ENCODE measurements around the gene DLG1. TPM values are rescaled to one million over a fixed set of nuclear protein-coding genes. Genes with fewer than 3 reads are reported as not detected.
"Not testable (repeated sequence)": the region's sequence is repeated elsewhere in the genome, so short reads cannot be mapped to it uniquely, and the experiment has no call there.

Gene DLG1
- total and polyA plus RNA-seq, 4 donors: 47.8 to 130 (median 67.9) TPM

- no peaks in the 10 kb centered on the region for H3K4me1 ChIP-seq (ENCODE audit: control insufficient read depth, insufficient read depth, low read length)
- no peaks in the 10 kb centered on the region for H3K36me3 ChIP-seq (ENCODE audit: control insufficient read depth, insufficient read depth, low read length)
- no peak overlapping the region for H3K27ac ChIP-seq (ENCODE audit: low read depth, low read length)
- no peaks in the 10 kb centered on the region for H3K27me3 ChIP-seq (ENCODE audit: control insufficient read depth, insufficient read depth, low read length)
- H3K4me3 ChIP-seq (ENCODE audit: low read depth, low read length): no peak overlapping the region
- peak in 1 of 6 donors; percentile 3 for DNase-seq (ENCODE audit: low read depth in 4 of 6, low spot score in 6 of 6)
- H3K9me3 ChIP-seq (ENCODE audit: control insufficient read depth, insufficient read depth, low read length): no peaks in the 10 kb centered on the region
These were observed 88.8 kb downstream of the DLG1 start for GRCh38 chr3:197209366-197210260.

GRCh38 chr3:197206913-197207312 lies 91.5 kb downstream of the DLG1 start:
- Histone ChIP-seq H3K36me3 (ENCODE audit: control insufficient read depth, insufficient read depth, low read length) (no peaks in the 10 kb centered on the region), H3K27ac (ENCODE audit: low read depth, low read length) (no peak overlapping the region), H3K27me3 (ENCODE audit: control insufficient read depth, insufficient read depth, low read length) (no peaks in the 10 kb centered on the region), H3K4me3 (ENCODE audit: low read depth, low read length) (no peak overlapping the region), H3K4me1 (ENCODE audit: control insufficient read depth, insufficient read depth, low read length) (no peaks in the 10 kb centered on the region), H3K9me3 (ENCODE audit: control insufficient read depth, insufficient read depth, low read length) (no peaks in the 10 kb centered on the region)
- WGBS (ENCODE audit: insufficient coverage): 93% methylated on average over 5 of the region's 9 CpGs
- no peak for DNase-seq (ENCODE audit: low read depth in 4 of 6, low spot score in 6 of 6)

GRCh38 chr3:197205675-197206074 lies 92.7 kb downstream of the DLG1 start:
- no peak overlapping the region for H3K27ac ChIP-seq (ENCODE audit: low read depth, low read length)
- 75% methylated on average over 1 of the region's 2 CpGs for WGBS (ENCODE audit: insufficient coverage)
- H3K36me3 ChIP-seq (ENCODE audit: control insufficient read depth, insufficient read depth, low read length): no peaks in the 10 kb centered on the region
- no peaks in the 10 kb centered on the region for H3K9me3 ChIP-seq (ENCODE audit: control insufficient read depth, insufficient read depth, low read length)
- no peak for DNase-seq (ENCODE audit: low read depth in 4 of 6, low spot score in 6 of 6)
- no peak overlapping the region for H3K4me3 ChIP-seq (ENCODE audit: low read depth, low read length)
- H3K27me3 ChIP-seq (ENCODE audit: control insufficient read depth, insufficient read depth, low read length): no peaks in the 10 kb centered on the region
- no peaks in the 10 kb centered on the region for H3K4me1 ChIP-seq (ENCODE audit: control insufficient read depth, insufficient read depth, low read length)

- WGBS (ENCODE audit: insufficient coverage): no CpG with 5 or more reads among the region's 1 CpG
These were observed 93.1 kb downstream of the DLG1 start for GRCh38 chr3:197205265-197205664.

GRCh38 chr3:197204736-197205135 lies 93.7 kb downstream of the DLG1 start:
- Histone ChIP-seq H3K27me3 (ENCODE audit: control insufficient read depth, insufficient read depth, low read length) (no peaks in the 10 kb centered on the region), H3K36me3 (ENCODE audit: control insufficient read depth, insufficient read depth, low read length) (no peaks in the 10 kb centered on the region), H3K27ac (ENCODE audit: low read depth, low read length) (no peak overlapping the region), H3K4me3 (ENCODE audit: low read depth, low read length) (no peak overlapping the region), H3K9me3 (ENCODE audit: control insufficient read depth, insufficient read depth, low read length) (no peaks in the 10 kb centered on the region), H3K4me1 (ENCODE audit: control insufficient read depth, insufficient read depth, low read length) (no peaks in the 10 kb centered on the region)
- DNase-seq (ENCODE audit: low read depth in 4 of 6, low spot score in 6 of 6): no peak
- no CpG with 5 or more reads among the region's 3 CpGs for WGBS (ENCODE audit: insufficient coverage)

More at GRCh38 chr3:197205265-197205664, 93.1 kb downstream of the DLG1 start:
- Histone ChIP-seq H3K27ac (ENCODE audit: low read depth, low read length) (no peak overlapping the region), H3K36me3 (ENCODE audit: control insufficient read depth, insufficient read depth, low read length) (no peaks in the 10 kb centered on the region), H3K4me1 (ENCODE audit: control insufficient read depth, insufficient read depth, low read length) (no peaks in the 10 kb centered on the region), H3K27me3 (ENCODE audit: control insufficient read depth, insufficient read depth, low read length) (no peaks in the 10 kb centered on the region), H3K4me3 (ENCODE audit: low read depth, low read length) (no peak overlapping the region), H3K9me3 (ENCODE audit: control insufficient read depth, insufficient read depth, low read length) (no peaks in the 10 kb centered on the region)
- no peak for DNase-seq (ENCODE audit: low read depth in 4 of 6, low spot score in 6 of 6)

- no peak for DNase-seq (ENCODE audit: low read depth in 4 of 6, low spot score in 6 of 6)
- Histone ChIP-seq H3K27ac (ENCODE audit: low read depth, low read length) (no peak overlapping the region), H3K36me3 (ENCODE audit: control insufficient read depth, insufficient read depth, low read length) (no peaks in the 10 kb centered on the region), H3K4me1 (ENCODE audit: control insufficient read depth, insufficient read depth, low read length) (no peaks in the 10 kb centered on the region), H3K27me3 (ENCODE audit: control insufficient read depth, insufficient read depth, low read length) (no peaks in the 10 kb centered on the region), H3K9me3 (ENCODE audit: control insufficient read depth, insufficient read depth, low read length) (no peaks in the 10 kb centered on the region), H3K4me3 (ENCODE audit: low read depth, low read length) (no peak overlapping the region)
- WGBS (ENCODE audit: insufficient coverage): no CpG with 5 or more reads among the region's 2 CpGs
These were observed 94.7 kb downstream of the DLG1 start for GRCh38 chr3:197203714-197204146.

GRCh38 chr3:197202694-197203093 lies 95.7 kb downstream of the DLG1 start:
- H3K4me1 ChIP-seq (ENCODE audit: control insufficient read depth, insufficient read depth, low read length): no peaks in the 10 kb centered on the region
- no peaks in the 10 kb centered on the region for H3K27me3 ChIP-seq (ENCODE audit: control insufficient read depth, insufficient read depth, low read length)
- DNase-seq (ENCODE audit: low read depth in 4 of 6, low spot score in 6 of 6): no peak
- H3K9me3 ChIP-seq (ENCODE audit: control insufficient read depth, insufficient read depth, low read length): no peaks in the 10 kb centered on the region
- no peaks in the 10 kb centered on the region for H3K36me3 ChIP-seq (ENCODE audit: control insufficient read depth, insufficient read depth, low read length)
- no peak overlapping the region for H3K4me3 ChIP-seq (ENCODE audit: low read depth, low read length)
- no peak overlapping the region for H3K27ac ChIP-seq (ENCODE audit: low read depth, low read length)
- WGBS (ENCODE audit: insufficient coverage): 74% methylated on average over 2 of the region's 2 CpGs

GRCh38 chr3:197201791-197202452 lies 96.5 kb downstream of the DLG1 start:
- no peaks in the 10 kb centered on the region for H3K27me3 ChIP-seq (ENCODE audit: control insufficient read depth, insufficient read depth, low read length)
- H3K36me3 ChIP-seq (ENCODE audit: control insufficient read depth, insufficient read depth, low read length): no peaks in the 10 kb centered on the region
- H3K27ac ChIP-seq (ENCODE audit: low read depth, low read length): no peak overlapping the region
- no CpG with 5 or more reads among the region's 5 CpGs for WGBS (ENCODE audit: insufficient coverage)
- no peaks in the 10 kb centered on the region for H3K9me3 ChIP-seq (ENCODE audit: control insufficient read depth, insufficient read depth, low read length)
- no peaks in the 10 kb centered on the region for H3K4me1 ChIP-seq (ENCODE audit: control insufficient read depth, insufficient read depth, low read length)
- H3K4me3 ChIP-seq (ENCODE audit: low read depth, low read length): no peak overlapping the region
- peak in 1 of 6 donors; percentile 8 for DNase-seq (ENCODE audit: low read depth in 4 of 6, low spot score in 6 of 6)

- H3K27ac ChIP-seq (ENCODE audit: low read depth, low read length); DNase-seq (ENCODE audit: low read depth in 4 of 6, low spot score in 6 of 6); H3K4me1 ChIP-seq (ENCODE audit: control insufficient read depth, insufficient read depth, low read length); H3K9me3 ChIP-seq (ENCODE audit: control insufficient read depth, insufficient read depth, low read length); H3K36me3 ChIP-seq (ENCODE audit: control insufficient read depth, insufficient read depth, low read length); H3K27me3 ChIP-seq (ENCODE audit: control insufficient read depth, insufficient read depth, low read length); H3K4me3 ChIP-seq (ENCODE audit: low read depth, low read length): not testable (repeated sequence)
- WGBS (ENCODE audit: insufficient coverage): 94% methylated on average over 3 of the region's 12 CpGs
These were observed 97.6 kb downstream of the DLG1 start for GRCh38 chr3:197200856-197201255.

GRCh38 chr3:197197334-197197733 lies 101.1 kb downstream of the DLG1 start:
- no peak for DNase-seq (ENCODE audit: low read depth in 4 of 6, low spot score in 6 of 6)
- WGBS (ENCODE audit: insufficient coverage): no CpG with 5 or more reads among the region's 2 CpGs
- Histone ChIP-seq H3K27ac (ENCODE audit: low read depth, low read length) (no peak overlapping the region), H3K27me3 (ENCODE audit: control insufficient read depth, insufficient read depth, low read length) (no peaks in the 10 kb centered on the region), H3K9me3 (ENCODE audit: control insufficient read depth, insufficient read depth, low read length) (peaks cover 1% of the 10 kb centered on the region), H3K4me3 (ENCODE audit: low read depth, low read length) (no peak overlapping the region), H3K4me1 (ENCODE audit: control insufficient read depth, insufficient read depth, low read length) (no peaks in the 10 kb centered on the region), H3K36me3 (ENCODE audit: control insufficient read depth, insufficient read depth, low read length) (no peaks in the 10 kb centered on the region)

Measured in spinal cord (tissue), 10 donors.